Tongue (tissue), 3 donors: ENCODE results near the gene POU3F1. TPM values are rescaled to one million over a fixed set of nuclear protein-coding genes. Genes with fewer than 3 reads are reported as not detected.
A peak's percentile ranks its signal among the peaks of the same experiment; 100 is the strongest.

Source experiments
- DNase-seq: peaks from one replicate; pipeline ENCODE4 v3.0.0-alpha.2; 2015
- small RNA-seq: library from RNA; depleted of rRNA; stranded (forward); fragments of <200 nt; gene quantifications from one replicate; pipeline ENCODE3, GENCODE V24; 2014; ENCODE audit warnings: low replicate concordance
- total RNA-seq: library from RNA; depleted of rRNA; stranded (reverse); fragments of >200 nt; gene quantifications from one replicate; pipeline ENCODE4 v1.2.3, GENCODE V29; 2014

POU3F1 gene
- total RNA-seq, 1 donor from 2014 or later = 1.5 TPM

- no peak for DNase-seq
Measured at GRCh38 chr1:38004284-38005108, 42.1 kb downstream of the POU3F1 start.

- peak; percentile 84 for DNase-seq
Measured at GRCh38 chr1:38003261-38004250, 43.0 kb downstream of the POU3F1 start.

- peak; percentile 92 for DNase-seq
Measured at GRCh38 chr1:38000529-38001455, 45.8 kb downstream of the POU3F1 start.

GRCh38 chr1:38000233-38000528 is 46.4 kb downstream of the POU3F1 start:
- DNase-seq = no peak

- DNase-seq = peak; percentile 90
Measured at GRCh38 chr1:37999430-38000232, 47.0 kb downstream of the POU3F1 start.

GRCh38 chr1:37998913-37999429 is 47.6 kb downstream of the POU3F1 start:
- no peak for DNase-seq

- DNase-seq = no peak
Measured at GRCh38 chr1:37998089-37998808, 48.3 kb downstream of the POU3F1 start.

- DNase-seq = no peak
Measured at GRCh38 chr1:37997256-37998088, 49.1 kb downstream of the POU3F1 start.

- peak; percentile 98 for DNase-seq
Measured at GRCh38 chr1:37995751-37996345, 50.7 kb downstream of the POU3F1 start.

- no peak for DNase-seq
Measured at GRCh38 chr1:37994886-37995566, 51.6 kb downstream of the POU3F1 start.

Small RNA genes within 50 kb of the gene (small RNA-seq; reads per million reads assigned to genes)
- gene MIR3659 = 0.06 reads per million

Other genes with a start within 250 kb of the POU3F1 start
- gene C1orf122, start 239.0 kb downstream of the POU3F1 start, total RNA-seq = 37.7 TPM
- 10.7 TPM for gene YRDC, start 238.6 kb downstream of the POU3F1 start, total RNA-seq
- 5.7 TPM for gene MTF1, start 187.2 kb downstream of the POU3F1 start, total RNA-seq
- 19.7 TPM for gene INPP5B, start 99.7 kb downstream of the POU3F1 start, total RNA-seq
- gene SF3A3, start 56.8 kb downstream of the POU3F1 start, total RNA-seq = 56.2 TPM
- 96.5 TPM for gene FHL3, start 41.3 kb downstream of the POU3F1 start, total RNA-seq
- 85.3 TPM for gene UTP11, start 34.1 kb downstream of the POU3F1 start, total RNA-seq